Pancreas (tissue), 10 donors: ENCODE measurements around the gene OSBPL10. TPM values are rescaled to one million over a fixed set of nuclear protein-coding genes. Genes with fewer than 3 reads are reported as not detected.
"Not testable (repeated sequence)": the region's sequence is repeated elsewhere in the genome, so short reads cannot be mapped to it uniquely, and the experiment has no call there.

Experiments used
- ATAC-seq, 4 donors: fragments of 200-7000 bp; cut with Tn5 transposase; one replicate each; pipeline versions ENCODE4 v1.8.0 to v1.9.1; 2020; ENCODE audit warnings: mild to moderate bottlenecking in 4 of 4, moderate library complexity in 4 of 4
- DNase-seq, 6 donors: peaks; one replicate each; pipeline ENCODE4 v3.0.0-alpha.2; 2020
- FAIRE-seq: peaks from 2 replicates; lab custom pipeline; 2012; peaks lifted over from hg19 to GRCh38; lab: Jason Lieb, UNC
- H3K27ac ChIP-seq, 4 donors: fragments of 200-600 bp; sonication (generic); 1 replicate in 3 of 4; 2 replicates in 1 of 4; pipeline versions ENCODE4 v1.5.0 to v1.8.0; 2020
- H3K27me3 ChIP-seq, 4 donors: fragments of 200-600 bp; one replicate each; pipeline ENCODE4 v1.8.0; 2021
- H3K36me3 ChIP-seq, 3 donors: fragments of 200-600 bp; sonication (generic) in 1 of 3; one replicate each; pipeline versions ENCODE4 v1.5.0 to v1.8.0; 2020 to 2021
- H3K4me1 ChIP-seq, 3 donors: fragments of 200-600 bp; one replicate each; pipeline ENCODE4 v1.8.0; 2021
- H3K4me3 ChIP-seq, 4 donors: fragments of 200-600 bp; sonication (generic) in 2 of 4; one replicate each; pipeline versions ENCODE4 v1.5.0 to v1.8.0; 2020 to 2021
- H3K9me3 ChIP-seq, 4 donors: fragments of 200-600 bp; one replicate each; pipeline ENCODE4 v1.8.0; 2021
- CTCF ChIP-seq, 4 donors: fragments of 200-600 bp; sonication (generic) in 3 of 4; IDR thresholded peaks; one replicate each; pipeline versions ENCODE4 v1.5.0 to v1.8.0; 2021; ENCODE audit warnings: antibody characterized with exemption in 4 of 4
- WGBS, 2 donors: extraction: QIAGEN DNeasy Blood & Tissue Kit; methylation state at CpG; one replicate each; pipeline ENCODE4 v1.1.7; 2013; 5-methylcytosine and 5-hydroxymethylcytosine counted together
- intact Hi-C, 3 donors: fragments of 100-400 bp; cut with DNase I; formaldehyde crosslinking; loops; one replicate each; pipeline versions ENCODE4 v1.11.1 to v1.14.2; 2022
- polyA plus RNA-seq, 2 donors: library from polyadenylated mRNA; stranded (reverse); fragments of 200-250 nt; gene quantifications; one replicate each; pipeline ENCODE4 v1.2.3, GENCODE V29; 2013
- total RNA-seq, 6 donors: library from RNA; stranded (reverse); fragmentation: NEBNext Ultra II Directional in 4 of 6; extraction: Animal tissue kit (Norgen Biotek cat#: 25700) in 4 of 6; gene quantifications; one replicate each; pipeline versions ENCODE4 v1.2.1 to v1.2.4, GENCODE V29; 2021 to 2023
- donor health status: healthy with polysubstance abuse.
- donor health status: DM: no; HTN: no; CAD: no; lungs with moderate emphysema.
- donor health status: DM: no; HTN: no; CAD: no.
- donor health status: control.
- donor health status: control.
- donor health status: Bipolar disorder and iron deficiency.
- donor health status: DM: yes; HTN: yes; CAD: no.
- donor health status: DM: no; HTN: no; CAD: no.
- donor health status: DM: no; HTN: no; CAD: no.
- donor health status: DM: yes; HTN: yes; CAD: no.

Gene OSBPL10
- total and polyA plus RNA-seq, 8 donors, result 0.57 to 4.0 (median 2.2) TPM

- TF ChIP-seq CTCF (IDR thresholded peaks at IDR 0.05), result no peak
- no peaks in the 10 kb centered on the region for H3K27me3 ChIP-seq
- ATAC-seq (no peak), DNase-seq (no peak), FAIRE-seq (no peak)
- WGBS, 2 donors, result 88 to 92% methylated on average over 5 of the region's 5 CpGs
- H3K36me3 ChIP-seq, result no peaks in the 10 kb centered on the region
- H3K9me3 ChIP-seq, result no peaks in the 10 kb centered on the region
- H3K27ac ChIP-seq, result no peak overlapping the region
- intact Hi-C loops, result no loop called here
- no peak overlapping the region for H3K4me3 ChIP-seq
- H3K4me1 ChIP-seq, result no peaks in the 10 kb centered on the region
Observed at GRCh38 chr3:31868236-31868635, 112.8 kb downstream of the OSBPL10 start.

GRCh38 chr3:31862666-31863279, 118.3 kb downstream of the OSBPL10 start:
- WGBS, 2 donors, result 90 to 96% methylated on average over 2 of the region's 2 CpGs
- Histone ChIP-seq H3K27me3 (no peaks in the 10 kb centered on the region), H3K4me1 (no peaks in the 10 kb centered on the region), H3K36me3 (no peaks in the 10 kb centered on the region), H3K9me3 (no peaks in the 10 kb centered on the region), H3K4me3 (no peak overlapping the region), H3K27ac (no peak overlapping the region)
- no peak for FAIRE-seq
- TF ChIP-seq CTCF (IDR thresholded peaks at IDR 0.05), result no peak
- intact Hi-C loops, result no loop called here
- ATAC-seq, result no peak
- DNase-seq, result no peak

- no peak overlapping the region for H3K4me3 ChIP-seq
- ATAC-seq, result no peak
- intact Hi-C loops, result no loop called here
- FAIRE-seq, result no peak
- H3K9me3 ChIP-seq, result no peaks in the 10 kb centered on the region
- no peaks in the 10 kb centered on the region for H3K4me1 ChIP-seq
- no peak for TF ChIP-seq CTCF (IDR thresholded peaks at IDR 0.05)
- H3K36me3 ChIP-seq, result no peaks in the 10 kb centered on the region
- no peaks in the 10 kb centered on the region for H3K27me3 ChIP-seq
- DNase-seq, result no peak
- no peak overlapping the region for H3K27ac ChIP-seq
- WGBS, 2 donors, result 87% methylated on average over 5 of the region's 5 CpGs
Observed at GRCh38 chr3:31861826-31862225, 119.2 kb downstream of the OSBPL10 start.

GRCh38 chr3:31860642-31861041, 120.4 kb downstream of the OSBPL10 start:
- 90 to 94% methylated on average over 4 of the region's 4 CpGs for WGBS, 2 donors
- H3K4me1 ChIP-seq, intact Hi-C loops, H3K4me3 ChIP-seq, ATAC-seq, H3K27me3 ChIP-seq, DNase-seq, FAIRE-seq, H3K9me3 ChIP-seq, H3K36me3 ChIP-seq, H3K27ac ChIP-seq: not testable (repeated sequence)

GRCh38 chr3:31859245-31859644, 121.8 kb downstream of the OSBPL10 start:
- intact Hi-C loops, result no loop called here
- H3K4me1 ChIP-seq, result no peaks in the 10 kb centered on the region
- H3K27ac ChIP-seq, result no peak overlapping the region
- no peak for TF ChIP-seq CTCF (IDR thresholded peaks at IDR 0.05)
- 95 to 98% methylated on average over 6 of the region's 6 CpGs for WGBS, 2 donors
- DNase-seq (no peak), ATAC-seq (no peak), FAIRE-seq (no peak)
- no peaks in the 10 kb centered on the region for H3K27me3 ChIP-seq
- no peaks in the 10 kb centered on the region for H3K9me3 ChIP-seq
- H3K36me3 ChIP-seq, result no peaks in the 10 kb centered on the region
- no peak overlapping the region for H3K4me3 ChIP-seq
